CD4-positive, alpha-beta T cell treated with Interleukin-2 at 100 ng/mL for 4 hours (primary cell): ENCODE measurements around the gene NLGN4X.
"Not testable (repeated sequence)": the region's sequence is repeated elsewhere in the genome, so short reads cannot be mapped to it uniquely, and the experiment has no call there.

Experiments used
- DNase-seq: peaks from one replicate; pipeline ENCODE4 v3.0.0-alpha.2; 2020; ENCODE audit warnings: low spot score

The NLGN4X gene

DNA sequence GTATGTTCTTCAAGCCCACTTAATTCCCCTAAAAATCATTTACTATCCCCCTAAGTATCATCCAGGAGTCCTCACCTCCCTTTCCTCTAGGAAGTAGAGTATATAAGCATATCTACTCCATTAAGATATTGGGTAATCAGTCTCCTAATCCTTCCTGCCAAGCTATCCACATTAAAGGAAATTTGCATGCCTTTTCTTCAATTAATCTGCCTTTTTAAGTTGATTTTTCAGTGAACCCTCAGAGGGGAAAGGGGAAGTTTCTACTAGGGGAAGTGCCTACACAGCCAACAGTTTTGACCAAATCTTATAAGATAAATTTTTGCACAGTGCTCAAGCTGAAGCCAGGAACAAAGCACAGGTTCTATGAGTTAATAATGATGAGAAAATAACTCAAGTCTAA is 222.8 kb downstream of the NLGN4X start:
- DNase-seq, result no peak

DNA sequence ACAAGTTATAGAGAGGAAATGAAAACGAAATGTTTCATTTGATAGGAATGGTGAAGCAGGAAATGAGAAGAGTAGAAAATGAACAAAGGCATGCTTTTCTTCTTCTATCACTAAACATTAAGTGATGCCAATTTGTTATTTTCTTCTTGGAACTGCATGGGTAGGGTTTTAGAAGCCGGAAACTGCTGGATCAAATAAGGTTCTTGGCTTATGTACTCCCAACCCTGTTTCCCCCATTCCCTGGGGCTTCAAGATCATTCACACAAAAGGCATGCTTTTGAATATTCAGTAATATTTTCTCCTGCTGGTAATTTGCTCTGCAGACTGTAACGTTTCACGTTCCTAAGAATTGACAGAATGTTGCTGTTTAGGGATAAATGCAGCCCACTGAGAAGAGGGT is 224.1 kb downstream of the NLGN4X start:
- DNase-seq, result no peak

DNA sequence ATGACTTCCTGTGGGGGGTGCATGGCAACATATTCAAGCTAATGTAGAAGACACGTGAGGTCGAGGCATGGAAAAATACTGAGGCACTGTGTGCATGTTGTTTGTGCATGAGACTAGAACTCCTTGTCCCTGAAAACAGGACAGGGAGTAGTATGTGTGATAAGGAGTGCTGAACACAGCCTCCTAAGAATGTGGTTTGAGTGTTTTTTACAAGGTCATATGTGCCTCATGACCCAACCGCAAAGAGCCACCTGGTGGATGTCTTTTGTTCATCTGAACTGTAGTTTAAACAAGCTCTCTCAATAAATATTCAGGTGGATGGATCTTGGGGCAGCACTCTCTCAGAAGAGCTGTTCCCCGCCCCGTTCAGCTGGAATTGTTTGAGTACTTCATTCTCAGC is 226.6 kb downstream of the NLGN4X start:
- no peak for DNase-seq

- DNase-seq, result no peak
Measured at GRCh38 chrX:5998901-5999300, 229.8 kb downstream of the NLGN4X start.

DNA sequence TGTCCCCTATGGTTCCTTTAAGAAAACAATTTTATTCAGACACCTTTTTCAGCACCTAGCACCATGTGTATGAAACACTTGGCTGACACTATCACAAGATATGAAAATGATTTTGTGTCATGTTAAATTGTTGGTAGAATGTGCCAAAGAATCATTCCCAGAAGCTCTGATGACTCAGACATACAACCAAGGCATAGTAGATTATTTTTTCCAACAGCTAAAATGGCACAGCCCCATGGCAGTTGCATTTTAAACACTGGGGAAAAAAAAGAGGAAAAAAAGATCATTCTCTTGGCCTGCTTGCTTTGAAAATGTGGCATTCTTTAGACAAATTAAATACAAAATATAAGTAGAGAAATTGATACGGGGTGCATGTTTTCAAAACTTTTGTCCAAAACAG is 230.2 kb downstream of the NLGN4X start:
- DNase-seq, result no peak

DNA sequence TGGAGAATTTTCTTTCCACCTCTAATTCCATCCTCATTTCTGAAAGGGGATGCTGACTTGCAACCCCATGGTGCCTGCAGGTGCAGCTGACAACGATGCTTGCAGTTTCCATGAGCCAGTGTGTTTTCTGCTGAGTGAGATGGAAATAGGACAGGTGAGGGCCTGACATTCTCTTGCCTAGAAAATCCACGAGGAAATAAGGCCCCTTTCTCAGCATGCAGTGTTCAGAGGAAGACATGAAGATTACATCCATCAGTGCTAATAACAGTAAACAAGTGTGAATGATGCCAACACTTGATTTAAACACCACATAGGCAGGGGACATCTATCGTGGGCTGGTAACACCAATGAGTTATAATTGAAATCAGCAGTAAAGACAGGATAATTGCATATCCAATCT is 237.3 kb downstream of the NLGN4X start:
- no peak for DNase-seq

- DNase-seq, result no peak
Measured at GRCh38 chrX:5979338-5979737, 249.3 kb downstream of the NLGN4X start.

DNA sequence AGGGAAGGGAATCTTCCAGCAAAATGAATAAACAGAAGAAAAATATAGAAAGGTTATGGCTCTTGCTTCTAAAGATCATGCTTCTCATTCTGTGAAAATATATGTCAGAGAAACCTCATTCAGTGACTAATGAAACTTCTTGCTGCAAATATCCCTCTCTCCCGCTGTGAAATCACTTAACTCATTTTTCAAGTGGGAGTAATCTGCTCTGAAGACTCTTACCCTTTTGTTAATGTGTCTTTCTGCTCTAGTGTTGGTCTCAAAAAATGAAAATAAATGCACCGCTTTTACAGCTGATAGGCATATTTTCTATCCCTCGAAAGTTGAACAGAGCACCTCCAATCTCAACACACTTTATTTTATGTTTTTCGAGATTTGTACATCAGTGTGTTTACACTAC is 252.3 kb downstream of the NLGN4X start:
- no peak for DNase-seq

DNA sequence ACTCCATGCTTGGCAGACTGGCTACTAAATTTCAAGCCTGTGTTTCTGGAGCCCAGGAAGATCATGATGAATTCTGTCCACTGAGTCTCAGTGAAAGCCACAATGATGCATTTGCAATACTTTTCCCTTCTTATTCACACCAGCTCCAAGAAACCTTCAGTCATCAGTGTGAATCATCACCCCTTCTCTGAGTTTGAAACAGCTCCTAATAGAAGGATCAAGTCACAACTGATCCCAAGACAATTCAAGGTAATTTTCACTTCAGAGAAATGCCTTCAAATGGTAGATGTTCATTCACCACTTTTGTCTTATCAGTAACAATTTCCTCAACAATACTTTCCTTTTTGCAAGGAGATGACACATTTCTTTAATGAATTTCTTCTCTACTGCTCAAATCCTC is 257.4 kb downstream of the NLGN4X start:
- DNase-seq, result no peak

DNA sequence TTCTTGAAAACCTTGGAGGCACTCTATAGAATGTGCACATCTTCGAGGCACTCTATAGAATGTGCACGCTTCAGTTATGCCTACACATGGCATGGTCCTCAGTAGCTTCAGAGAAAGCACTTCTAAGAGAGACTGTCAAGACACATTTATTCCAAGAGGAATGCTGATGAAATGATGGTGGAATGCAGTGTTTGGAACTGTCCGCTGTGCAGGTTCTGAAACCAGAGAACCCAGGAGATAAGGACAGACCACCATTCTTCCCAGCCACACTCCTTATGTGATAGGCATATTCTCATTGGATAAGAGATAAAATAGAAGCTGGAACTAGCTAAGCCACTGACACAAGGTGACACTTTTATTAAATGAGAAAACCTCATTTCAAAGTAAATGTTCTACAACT is 263.3 kb downstream of the NLGN4X start:
- no peak for DNase-seq

GRCh38 chrX:5959286-5959685 is 269.4 kb downstream of the NLGN4X start:
- no peak for DNase-seq

DNA sequence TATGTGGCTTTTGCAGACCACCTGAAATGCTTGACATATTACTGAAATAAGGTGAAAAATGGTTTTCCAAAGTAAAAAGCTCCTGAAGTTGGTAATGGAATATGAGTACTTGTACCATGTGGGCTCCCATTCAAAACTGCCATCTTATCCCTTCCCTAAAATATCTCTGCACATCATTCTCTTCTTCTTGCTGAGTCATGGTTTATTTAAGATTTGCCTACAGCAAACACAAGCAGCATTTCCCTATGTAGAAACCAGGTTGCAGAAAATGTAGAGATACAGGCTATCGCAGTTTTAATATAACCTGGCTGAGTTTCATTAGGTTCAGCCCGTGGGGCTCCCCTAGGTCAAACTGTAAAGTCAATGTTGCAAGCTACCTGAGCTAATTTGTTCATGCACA is 270.1 kb downstream of the NLGN4X start:
- DNase-seq, result no peak

GRCh38 chrX:5957506-5957905 is 271.2 kb downstream of the NLGN4X start:
- no peak for DNase-seq

DNA sequence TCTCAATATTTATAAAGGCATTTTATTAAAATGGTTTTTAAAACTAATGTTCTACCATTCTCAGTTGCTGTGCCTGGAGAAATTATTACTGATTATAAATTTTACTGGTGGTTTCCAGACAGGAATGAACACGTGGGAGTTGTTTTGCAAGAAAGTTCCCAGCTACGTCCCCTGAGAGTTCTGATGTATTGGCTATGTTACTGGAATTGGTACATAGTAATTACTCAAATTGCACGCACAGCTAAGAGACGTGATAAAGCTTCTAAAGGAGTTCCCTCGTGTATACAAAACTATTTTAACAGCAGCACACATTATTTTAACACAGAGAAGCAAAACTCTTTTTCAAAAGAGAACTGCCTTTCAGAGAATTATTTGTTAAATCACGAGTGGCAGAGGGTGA is 292.2 kb downstream of the NLGN4X start:
- no peak for DNase-seq

DNA sequence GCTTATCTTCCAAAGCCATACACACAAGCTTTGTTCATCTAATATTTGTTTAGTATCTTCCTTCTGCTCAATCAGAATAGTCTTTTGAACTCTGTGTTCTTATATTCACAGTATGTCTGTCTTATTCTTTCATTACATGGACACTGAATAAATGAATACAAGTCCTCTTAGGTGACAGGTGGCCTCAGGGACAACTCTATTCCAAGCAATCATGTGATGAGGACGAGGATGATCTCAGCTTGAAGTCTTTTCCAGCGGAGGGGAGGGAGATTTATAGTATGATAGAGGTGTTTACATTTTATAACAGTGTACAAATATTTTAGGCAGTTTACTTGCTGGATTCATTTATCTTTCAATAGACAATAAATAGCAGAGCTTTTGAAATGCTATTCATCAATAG is 300.4 kb downstream of the NLGN4X start:
- DNase-seq, result no peak

- DNase-seq, result no peak
Measured at GRCh38 chrX:5916945-5917344, 311.7 kb downstream of the NLGN4X start.

DNA sequence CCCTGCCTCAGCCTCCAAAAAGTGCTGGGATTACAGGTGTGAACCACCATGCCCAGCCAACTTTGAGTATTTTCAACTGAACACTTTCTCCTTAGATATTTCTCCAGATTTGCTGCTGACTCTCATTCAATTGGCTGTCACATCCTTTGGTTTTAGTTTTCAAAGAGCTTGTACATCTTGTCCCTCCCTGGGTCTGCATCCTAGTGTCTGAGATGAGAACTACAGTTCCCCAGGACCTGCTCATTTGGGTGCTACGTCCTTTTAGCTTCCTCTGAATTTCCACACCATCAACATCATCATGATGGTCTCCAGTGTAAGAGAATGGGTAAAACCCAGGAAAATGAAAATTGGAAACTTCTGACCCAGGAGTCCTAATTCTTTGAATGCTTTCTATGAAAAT is 312.9 kb downstream of the NLGN4X start:
- no peak for DNase-seq

DNA sequence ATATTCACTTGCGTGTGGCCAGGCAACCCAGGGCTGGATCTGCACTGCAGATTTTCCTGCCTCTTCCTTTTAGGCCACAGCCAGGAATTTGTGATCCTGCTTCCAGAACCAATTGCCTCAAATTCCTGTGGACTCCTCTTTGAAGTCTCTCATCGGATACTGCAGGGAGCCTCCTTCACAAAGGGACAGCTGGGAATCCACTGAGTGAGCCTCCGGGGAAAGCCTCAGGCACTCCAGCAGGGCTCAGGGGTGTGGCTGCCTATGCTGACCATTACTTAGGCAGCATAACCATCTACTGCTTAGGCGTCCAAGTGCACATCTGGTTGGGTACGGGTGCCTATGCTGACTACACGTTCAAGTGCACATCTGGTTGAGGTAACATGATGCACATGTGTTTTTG is 321.5 kb downstream of the NLGN4X start:
- DNase-seq, result no peak

- not testable (repeated sequence) for DNase-seq
Measured at GRCh38 chrX:5903586-5904190, 325.0 kb downstream of the NLGN4X start.

DNA sequence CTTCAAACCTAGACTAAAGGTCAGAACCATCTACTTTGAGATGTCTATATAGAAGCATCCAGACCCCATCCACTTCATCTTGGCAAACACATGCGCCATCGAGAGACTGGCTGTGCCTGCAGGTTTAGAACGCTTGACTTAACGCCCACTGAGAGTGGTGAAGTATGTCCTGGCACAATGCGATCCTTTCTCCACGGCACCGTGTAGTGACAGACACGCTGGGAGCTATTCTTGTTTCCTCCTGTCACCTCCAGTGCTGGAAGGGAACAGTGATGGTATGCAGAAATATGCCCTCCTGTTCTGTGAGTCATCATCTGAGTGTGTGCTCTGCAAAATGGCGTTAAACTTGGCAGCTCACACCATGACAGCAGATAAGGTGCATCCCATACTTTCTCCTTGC is 330.2 kb downstream of the NLGN4X start:
- DNase-seq, result no peak

DNA sequence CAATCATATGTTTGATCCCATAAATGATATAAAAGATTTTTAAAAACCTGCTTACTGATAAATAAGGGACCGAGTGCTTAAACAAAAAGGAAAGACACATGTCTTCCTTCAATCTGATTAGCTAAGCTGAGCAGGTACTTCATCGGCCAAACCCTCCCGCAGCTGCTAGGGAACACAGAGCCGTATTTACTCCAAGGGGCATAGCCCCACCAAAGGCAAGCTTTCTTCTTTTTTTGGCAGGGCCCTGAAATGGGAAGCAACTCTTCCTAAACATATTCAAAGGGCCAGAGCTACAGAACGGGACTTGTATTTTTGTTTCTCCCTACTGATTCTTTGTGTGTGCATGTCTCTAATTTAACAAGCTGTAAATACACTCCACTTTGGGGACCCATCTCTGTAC is 337.3 kb downstream of the NLGN4X start:
- no peak for DNase-seq

- no peak for DNase-seq
Measured at GRCh38 chrX:5876984-5877596, 351.6 kb downstream of the NLGN4X start.

DNA sequence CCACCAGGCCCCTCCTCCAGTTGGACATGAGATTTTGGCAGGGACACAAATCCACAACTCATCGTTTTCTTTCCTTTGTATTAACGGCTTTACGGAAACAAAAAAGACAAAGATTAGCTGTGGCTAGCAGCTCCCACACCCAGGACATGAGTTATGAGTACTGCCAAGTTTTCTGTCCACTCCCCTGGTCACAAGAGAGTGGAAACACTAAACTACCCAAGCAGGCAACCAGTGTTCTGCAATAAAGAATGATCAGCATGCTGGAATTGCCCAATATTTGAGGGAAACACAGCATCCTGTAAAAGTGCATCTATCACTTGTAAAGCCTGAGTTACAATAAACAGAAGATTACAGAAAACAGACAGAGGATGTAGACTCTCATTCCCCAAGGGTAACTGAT is 358.4 kb downstream of the NLGN4X start:
- DNase-seq, result no peak

- DNase-seq, result no peak
Measured at GRCh38 chrX:5869786-5870185, 358.9 kb downstream of the NLGN4X start.
